GM18508 (cell line): ENCODE data around the gene TMOD1.
"Not testable (repeated sequence)": the region's sequence is repeated elsewhere in the genome, so short reads cannot be mapped to it uniquely, and the experiment has no call there.

ENCODE experiments used
- ATAC-seq: cut with Tn5 transposase; IDR thresholded peaks from one replicate; pipeline ENCODE4 v1.9.1; 2021; ENCODE audit warnings: moderate number of reproducible peaks; ENCODE audit not compliant: insufficient read depth, unreplicated experiment

Gene TMOD1

DNA sequence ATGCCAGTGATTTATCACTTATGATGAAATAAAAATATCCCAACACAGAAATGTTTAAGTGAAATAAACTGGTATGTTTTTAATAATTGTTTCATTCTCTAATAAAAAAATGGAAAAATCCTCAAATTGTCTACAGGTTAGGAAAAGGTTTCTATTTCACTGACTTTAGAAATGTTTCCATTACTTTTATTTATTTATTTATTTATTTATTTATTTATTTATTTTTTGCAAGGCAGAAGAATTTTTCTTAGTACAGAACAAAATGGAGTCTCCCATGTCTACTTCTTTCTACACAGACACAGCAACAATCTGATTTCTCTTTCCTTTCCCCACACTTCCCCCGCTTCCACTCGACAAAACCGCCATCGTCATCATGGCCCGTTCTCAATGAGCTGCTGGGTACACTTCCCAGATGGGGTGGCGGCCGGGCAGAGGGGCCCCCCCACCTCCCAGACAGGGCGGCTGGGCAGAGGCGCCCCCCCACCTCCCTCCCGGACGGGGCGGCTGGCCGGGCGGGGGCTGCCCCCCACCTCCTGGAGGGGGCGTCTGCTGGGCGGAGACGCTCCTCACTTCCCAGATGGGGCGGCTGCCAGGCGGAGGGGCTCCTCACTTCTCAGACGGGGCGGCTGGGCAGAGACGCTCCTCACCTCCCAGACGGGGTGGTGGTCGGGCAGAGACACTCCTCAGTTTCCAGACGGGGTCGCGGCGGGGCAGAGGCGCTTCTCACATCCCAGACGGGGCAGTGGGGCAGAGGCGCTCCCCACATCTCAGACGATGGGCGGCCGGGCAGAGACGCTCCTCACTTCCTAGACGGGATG is 3.7 kb upstream of the TMOD1 start:
- not testable (repeated sequence) for ATAC-seq

- not testable (repeated sequence) for ATAC-seq
Observed at GRCh38 chr9:97498846-97499245, 2.6 kb upstream of the TMOD1 start.

- no peak for ATAC-seq
Observed at GRCh38 chr9:97500263-97500662, 1.2 kb upstream of the TMOD1 start.

DNA sequence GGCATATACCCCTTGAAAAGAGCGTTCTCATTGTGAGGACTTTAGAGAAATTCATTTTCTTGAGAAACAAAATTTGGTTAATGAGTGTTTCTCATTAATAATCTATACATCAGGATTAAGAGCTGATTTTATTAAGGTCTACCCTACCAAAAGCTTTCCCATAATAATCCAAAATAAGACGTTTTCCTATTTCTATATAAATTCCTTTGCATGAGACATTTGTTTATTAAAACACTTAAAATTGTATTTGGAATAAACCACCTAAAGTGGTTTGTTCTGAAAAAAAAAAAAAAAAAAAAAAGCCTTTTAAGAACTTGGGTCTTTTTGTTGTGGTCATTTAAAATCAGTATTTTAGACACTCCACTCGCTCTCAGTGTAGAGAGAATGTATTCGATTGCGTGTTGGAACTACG is 695 bp upstream of the TMOD1 start:
- no peak for ATAC-seq

DNA sequence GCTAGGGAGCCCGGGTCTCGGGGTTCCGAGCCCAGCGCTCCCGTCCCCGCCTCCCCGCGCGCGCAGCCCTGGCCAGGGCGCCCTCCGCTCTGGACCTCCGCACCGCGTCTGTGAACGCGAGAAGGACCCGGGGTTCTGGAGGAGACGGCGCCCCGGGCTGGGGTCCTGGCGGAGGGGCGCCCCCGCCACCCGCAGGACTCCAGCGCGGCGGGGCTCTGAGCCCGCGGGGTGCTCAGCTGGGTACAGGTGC is 431 bp downstream of the TMOD1 start:
- no peak for ATAC-seq

GRCh38 chr9:97502222-97502983 is 937 bp downstream of the TMOD1 start:
- ATAC-seq: no peak

GRCh38 chr9:97502984-97503861 is 1.8 kb downstream of the TMOD1 start:
- ATAC-seq: no peak

DNA sequence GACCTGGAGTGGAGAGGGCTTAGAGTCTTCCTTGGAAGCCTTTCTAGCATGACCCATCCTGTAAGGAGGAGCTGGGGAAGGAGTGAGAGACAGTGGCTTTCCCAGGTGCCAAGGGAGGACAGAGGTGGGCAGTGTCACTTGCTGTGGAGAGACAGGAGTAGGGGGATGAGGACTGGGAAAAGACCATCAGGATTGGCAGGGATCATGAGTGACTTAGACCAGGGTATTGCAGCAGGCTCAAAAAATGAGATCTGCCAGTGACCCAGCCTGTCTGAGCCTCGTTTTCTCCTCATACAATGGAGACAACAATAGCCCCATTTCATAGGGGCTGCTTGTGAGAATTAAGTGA is 2.4 kb downstream of the TMOD1 start:
- no peak for ATAC-seq

GRCh38 chr9:97504381-97505216 is 3.1 kb downstream of the TMOD1 start:
- no peak for ATAC-seq

- no peak for ATAC-seq
Observed at GRCh38 chr9:97505845-97506244, 4.4 kb downstream of the TMOD1 start.

GRCh38 chr9:97506306-97506705 is 4.8 kb downstream of the TMOD1 start:
- no peak for ATAC-seq

- no peak for ATAC-seq
Observed at GRCh38 chr9:97506787-97507186, 5.3 kb downstream of the TMOD1 start.

- ATAC-seq: no peak
Observed at GRCh38 chr9:97507428-97507984, 6.0 kb downstream of the TMOD1 start.

DNA sequence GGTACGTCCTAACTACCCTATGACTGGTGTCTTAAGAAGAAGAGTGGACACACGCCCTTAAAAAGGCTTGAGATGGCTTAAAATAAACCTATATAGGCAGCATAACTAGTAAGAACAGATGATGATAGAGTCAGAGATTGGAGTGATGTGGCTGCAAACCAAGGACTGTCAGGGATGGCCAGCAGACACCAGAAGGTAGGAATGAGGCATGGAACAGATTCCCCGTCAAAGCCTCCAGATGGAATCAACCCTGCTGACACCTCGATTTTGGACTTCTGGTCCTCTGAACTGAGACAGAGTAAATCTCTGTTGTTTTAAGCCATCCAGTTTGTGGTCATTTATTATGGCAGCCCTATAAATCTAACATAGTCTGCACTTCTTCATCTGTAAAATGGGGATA is 7.4 kb downstream of the TMOD1 start:
- no peak for ATAC-seq

- no peak for ATAC-seq
Observed at GRCh38 chr9:97510797-97511654, 9.6 kb downstream of the TMOD1 start.

GRCh38 chr9:97511655-97512427 is 10.4 kb downstream of the TMOD1 start:
- no peak for ATAC-seq

DNA sequence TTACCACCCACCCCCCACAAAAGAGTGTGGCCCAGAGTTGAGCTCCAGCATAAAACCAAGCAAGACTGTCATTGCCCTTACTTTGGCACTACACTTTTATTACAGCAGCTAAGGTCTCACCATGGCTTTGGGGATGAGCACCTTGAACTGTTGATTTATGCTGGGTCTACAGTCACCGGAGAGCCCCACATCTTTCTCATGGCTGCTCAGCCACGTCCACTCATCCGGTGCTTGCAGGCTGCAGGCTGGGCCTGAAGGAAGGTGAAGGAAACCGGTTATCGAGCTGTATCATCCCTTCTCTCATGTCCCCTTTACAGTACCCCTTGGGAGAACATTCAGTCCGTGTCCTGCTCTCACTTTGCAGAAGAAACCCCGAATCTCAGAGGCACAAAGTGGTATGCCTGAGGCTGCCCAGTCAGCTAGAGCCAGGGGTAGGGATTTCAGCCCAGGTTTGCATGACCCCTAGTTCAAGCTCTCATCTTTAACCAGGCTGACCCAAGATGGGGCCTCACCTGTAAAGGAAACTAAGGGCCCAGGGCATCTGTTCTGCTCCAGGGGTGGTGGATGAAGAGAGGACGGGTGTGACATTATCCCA is 11.6 kb downstream of the TMOD1 start:
- no peak for ATAC-seq

DNA sequence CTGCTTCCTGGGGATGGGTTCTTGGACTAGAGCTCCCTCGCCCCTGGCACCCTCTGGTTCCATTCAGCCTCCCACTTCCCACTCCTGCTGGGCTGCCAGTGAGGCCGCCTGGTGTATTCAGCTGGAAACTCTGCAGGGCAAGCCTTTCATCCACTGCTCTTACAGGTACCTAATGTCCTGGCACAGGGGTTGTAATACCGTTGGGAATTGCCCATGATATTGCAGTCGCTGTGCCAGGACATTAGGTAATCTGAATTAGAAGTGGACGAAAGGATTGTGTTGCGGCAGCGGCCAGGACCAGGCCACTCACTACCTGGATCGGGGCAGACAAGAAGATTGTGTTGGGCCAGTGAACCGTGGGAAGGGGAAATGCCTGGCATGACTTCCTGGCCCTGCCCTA is 13.1 kb downstream of the TMOD1 start:
- ATAC-seq: no peak
